IMR-90 (cell line): Measurements from ENCODE around the gene MLXIPL. TPM values are rescaled to one million over a fixed set of nuclear protein-coding genes. Genes with fewer than 3 reads are reported as not detected.
A peak's percentile ranks its signal among the peaks of the same experiment; 100 is the strongest.

Experiments used
- ATAC-seq: fragments of 200-7000 bp; cut with Tn5 transposase; 2 replicates; pipeline ENCODE4 v1.9.1; 2020; ENCODE audit warnings: low read depth, mild to moderate bottlenecking, moderate library complexity
- BruUV-seq: library from RNA; stranded (reverse); fragments of 400-500 nt; replicated peaks from 2 replicates; lab custom pipeline; 2021; lab: Mats Ljungman, UMichigan
- CTCF ChIA-PET: fragments of 300-600 bp; formaldehyde crosslinking; extraction: SDS; loops from one replicate; lab custom pipeline; 2021; ENCODE audit warnings: antibody characterized with exemption; lab: Yijun Ruan, JAX
- POLR2A ChIA-PET: fragments of 300-600 bp; sonication (Branson Sonifier 250); formaldehyde crosslinking; loops from one replicate; lab custom pipeline; 2022; ENCODE audit warnings: antibody characterized with exemption; ENCODE audit not compliant: unreplicated experiment; lab: Charles Lee
- DNase-seq: peaks from one replicate; pipeline ENCODE4 v3.0.0; 2013
- H2AFZ ChIP-seq: replicated peaks from 2 replicates; pipeline ENCODE3; 2013; ENCODE audit warnings: low read length, mild to moderate bottlenecking; ENCODE audit not compliant: poor library complexity
- H2AK5ac ChIP-seq: 2 replicates; pipeline ENCODE4 v1.6.1; 2013; ENCODE audit warnings: low read depth, low read length, inconsistent platforms
- H2AK9ac ChIP-seq: replicated peaks from 2 replicates; pipeline ENCODE3; 2013; ENCODE audit warnings: mild to moderate bottlenecking, low read depth, low read length, moderate library complexity; ENCODE audit not compliant: poor library complexity
- H2BK120ac ChIP-seq: 2 replicates; pipeline ENCODE4 v1.6.1; 2013; ENCODE audit warnings: low read depth, low read length, inconsistent platforms
- H2BK15ac ChIP-seq: 3 replicates; pipeline ENCODE4 v1.6.1; 2013; ENCODE audit warnings: low read depth, low read length, inconsistent platforms
- H2BK20ac ChIP-seq: 2 replicates; pipeline ENCODE4 v1.6.1; 2013; ENCODE audit warnings: low read depth, mild to moderate bottlenecking, inconsistent platforms, low read length, moderate library complexity
- H2BK5ac ChIP-seq: 2 replicates; pipeline ENCODE4 v1.6.1; 2013; ENCODE audit warnings: mild to moderate bottlenecking, low read depth, low read length, inconsistent platforms; ENCODE audit not compliant: poor library complexity, severe bottlenecking
- H3K14ac ChIP-seq: replicated peaks from 2 replicates; pipeline ENCODE4 v1.6.1; 2013; ENCODE audit warnings: low read depth, low read length, inconsistent platforms
- H3K18ac ChIP-seq: 2 replicates; pipeline ENCODE4 v1.6.1; 2013; ENCODE audit warnings: low read depth, low read length, control low read depth
- H3K23ac ChIP-seq: 2 replicates; pipeline ENCODE4 v1.6.1; 2013; ENCODE audit warnings: low read depth, low read length, inconsistent platforms
- H3K27ac ChIP-seq: 2 replicates; pipeline ENCODE4 v1.5.1; 2013; ENCODE audit warnings: mild to moderate bottlenecking, control low read depth, low read length; ENCODE audit not compliant: insufficient read depth
- H3K27me3 ChIP-seq: 2 replicates; pipeline ENCODE4 v1.6.1; 2013; ENCODE audit warnings: low read length; ENCODE audit not compliant: control insufficient read depth, insufficient read depth
- H3K36me3 ChIP-seq: 2 replicates; pipeline ENCODE4 v1.6.1; 2013; ENCODE audit warnings: low read length, mixed read lengths; ENCODE audit not compliant: control insufficient read depth, insufficient read depth
- H3K4ac ChIP-seq: 2 replicates; pipeline ENCODE4 v1.6.1; 2013; ENCODE audit warnings: low read depth, low read length, inconsistent platforms
- H3K4me1 ChIP-seq: 2 replicates; pipeline ENCODE4 v1.6.1; 2013; ENCODE audit warnings: low read length, mixed read lengths; ENCODE audit not compliant: control insufficient read depth, insufficient read depth
- H3K4me2 ChIP-seq: 2 replicates; pipeline ENCODE4 v1.6.1; 2013; ENCODE audit warnings: low read depth, mild to moderate bottlenecking, control low read depth, low read length, moderate library complexity
- H3K4me3 ChIP-seq: 2 replicates; pipeline ENCODE4 v1.5.1; 2013; ENCODE audit warnings: low read depth, mild to moderate bottlenecking, control low read depth, low read length, moderate library complexity; ENCODE audit not compliant: insufficient read depth
- H3K56ac ChIP-seq: 2 replicates; pipeline ENCODE4 v1.6.1; 2013; ENCODE audit warnings: low read length, inconsistent platforms; ENCODE audit not compliant: insufficient read depth; ENCODE audit errors: extremely low read depth
- H3K79me1 ChIP-seq, 2 experiments: 2 replicates each; pipeline ENCODE4 v1.6.1; 2013; ENCODE audit warnings: low read length in 2 of 2, inconsistent platforms in 1 of 2, low read depth in 1 of 2
- H3K9ac ChIP-seq: 2 replicates; pipeline ENCODE4 v1.6.1; 2013; ENCODE audit warnings: low read depth, low read length, control low read depth
- H3K9me1 ChIP-seq: 2 replicates; pipeline ENCODE4 v1.6.1; 2013; ENCODE audit warnings: low read length, inconsistent platforms; ENCODE audit not compliant: insufficient read depth
- H3K9me3 ChIP-seq: 2 replicates; pipeline ENCODE4 v1.6.1; 2013; ENCODE audit warnings: low read length; ENCODE audit not compliant: control insufficient read depth, insufficient read depth
- H4K20me1 ChIP-seq: 2 replicates; pipeline ENCODE4 v1.6.1; 2013; ENCODE audit warnings: low read length, inconsistent platforms; ENCODE audit not compliant: insufficient read depth
- H4K5ac ChIP-seq: 2 replicates; pipeline ENCODE4 v1.6.1; 2013; ENCODE audit warnings: mild to moderate bottlenecking, low read depth, low read length, control low read depth
- H4K8ac ChIP-seq, 2 experiments: 2 replicates each; pipeline ENCODE4 v1.6.1; 2013; ENCODE audit warnings: low read depth in 2 of 2, low read length in 2 of 2, control low read depth in 1 of 2, inconsistent platforms in 1 of 2
- H4K91ac ChIP-seq: 2 replicates; pipeline ENCODE4 v1.6.1; 2013; ENCODE audit warnings: low read depth, low read length, inconsistent platforms; ENCODE audit not compliant: insufficient read depth
- CEBPB ChIP-seq: IDR thresholded peaks from 2 replicates; pipeline ENCODE4 v1.6.1; 2012; ENCODE audit warnings: low read depth, low read length, improper control_type of control experiment
- CTCF ChIP-seq: conservative IDR thresholded peaks from 2 replicates; pipeline ENCODE4 v1.5.1; 2012; ENCODE audit warnings: mild to moderate bottlenecking, low read depth, low read length, improper control_type of control experiment
- ELK1 ChIP-seq: fragments of 150-350 bp; IDR thresholded peaks from 2 replicates; pipeline ENCODE4 v1.6.1; 2016; ENCODE audit warnings: low read depth, mild to moderate bottlenecking, low read length, moderate library complexity, borderline replicate concordance
- FOS ChIP-seq: fragments of 150-350 bp; IDR thresholded peaks from 2 replicates; pipeline ENCODE4 v1.6.1; 2016; ENCODE audit warnings: low read depth, low read length
- MAZ ChIP-seq: IDR thresholded peaks from 2 replicates; pipeline ENCODE4 v1.6.1; 2012; ENCODE audit warnings: low read depth, mild to moderate bottlenecking, low read length, improper control_type of control experiment, moderate library complexity, borderline replicate concordance
- RAD21 ChIP-seq: IDR thresholded peaks from 2 replicates; pipeline ENCODE4 v1.6.1; 2012; ENCODE audit warnings: low read length, improper control_type of control experiment
- RFX5 ChIP-seq: IDR thresholded peaks from 2 replicates; pipeline ENCODE4 v1.8.0; 2012; ENCODE audit warnings: low read depth, mild to moderate bottlenecking, low read length, moderate library complexity
- SMC3 ChIP-seq: fragments of 150-350 bp; IDR thresholded peaks from 2 replicates; pipeline ENCODE4 v1.6.1; 2016; ENCODE audit warnings: low read depth, mild to moderate bottlenecking, antibody characterized with exemption, low read length, moderate library complexity
- USF2 ChIP-seq: fragments of 150-350 bp; IDR thresholded peaks from 2 replicates; pipeline ENCODE4 v1.6.1; 2017; ENCODE audit warnings: mild to moderate bottlenecking, antibody characterized with exemption, low read length, low read depth
- WGBS, 2 experiments: methylation state at CpG; one replicate each; pipeline versions ENCODE4 v1.1.5 to v1.1.7; 2013; ENCODE audit warnings: missing lambda C conversion rate in 2 of 2; ENCODE audit not compliant: insufficient read length in 1 of 2; ENCODE audit errors: extremely low coverage in 2 of 2; 5-methylcytosine and 5-hydroxymethylcytosine counted together
- dilution Hi-C: fragments of 300-500 bp; cut with HindIII; formaldehyde crosslinking; loops from one replicate; pipeline ENCODE4 v1.14.3; 2018; ENCODE audit warnings: low sequenced_read_pairs; ENCODE audit not compliant: unreplicated experiment
- in situ Hi-C: fragments of 300-500 bp; cut with MboI; formaldehyde crosslinking; loops from 3 replicates; pipeline ENCODE4 v1.14.3; 2019; ENCODE audit warnings: low sequenced_read_pairs, inconsistent platforms, mixed read lengths
- intact Hi-C: fragments of 100-400 bp; cut with micrococcal nuclease; formaldehyde crosslinking; loops from 2 replicates; pipeline ENCODE4 v1.10.0; 2022
- polyA plus RNA-seq, 3 experiments: library from polyadenylated mRNA; depleted of rRNA; stranded (reverse); fragments of >200 nt; gene quantifications; 2 replicates each; pipeline ENCODE4 v1.2.3, GENCODE V29; 2012; ENCODE audit warnings: low replicate concordance in 1 of 3
- total RNA-seq: library from RNA; depleted of rRNA; stranded (reverse); fragments of >200 nt; gene quantifications from 2 replicates; pipeline ENCODE4 v1.2.3, GENCODE V29; 2012

The MLXIPL gene
- total and polyA plus RNA-seq, 2 of the 4 experiments (the other 2 are of a cell fraction): not detected

GRCh38 chr7:73606801-73607691 is 17.3 kb downstream of the MLXIPL start:
- no peak overlapping the region; the same call in 1 of the 2 replicates for H2AK5ac ChIP-seq
- H3K23ac ChIP-seq: peak overlapping the region; percentile 23; the same call in 1 of the 2 replicates
- no peaks in the 10 kb centered on the region for H3K79me1 ChIP-seq
- peak overlapping the region; percentile 71 for H2AFZ ChIP-seq
- intact Hi-C loops: loop anchor here (1.0 to 5.0 kb wide), 3 partner anchors 76 to 245 kb away; partner anchors contain the start of genes BUD23 and DNAJC30
- H2AK9ac ChIP-seq: peak overlapping the region; percentile 77
- no peak overlapping the region for H3K56ac ChIP-seq
- no peaks in the 10 kb centered on the region for H3K9me3 ChIP-seq
- H3K4me3 ChIP-seq: no peak overlapping the region
- H4K20me1 ChIP-seq: no peaks in the 10 kb centered on the region; the same call in 1 of the 2 replicates
- H3K9me1 ChIP-seq: no peaks in the 10 kb centered on the region
- H3K4me2 ChIP-seq: peak overlapping the region; percentile 13; the same call in 1 of the 2 replicates
- H4K91ac ChIP-seq: no peak overlapping the region
- H3K36me3 ChIP-seq: no peaks in the 10 kb centered on the region
- dilution Hi-C loops: no loop called here
- H3K27ac ChIP-seq: no peak overlapping the region
- no peak overlapping the region for H3K9ac ChIP-seq
- no peak overlapping the region for H3K4ac ChIP-seq
- POLR2A ChIA-PET: no interaction called here
- BruUV-seq: no TSS peak
- no peak overlapping the region for H4K5ac ChIP-seq
- ATAC-seq: peak; percentile 84
- H2BK20ac ChIP-seq: no peak overlapping the region
- no peak overlapping the region for H3K14ac ChIP-seq
- H2BK5ac ChIP-seq: no peak overlapping the region
- no peak overlapping the region for H2BK15ac ChIP-seq
- H3K4me1 ChIP-seq: no peaks in the 10 kb centered on the region
- H3K27me3 ChIP-seq: peaks cover 13% of the 10 kb centered on the region; the same call in 1 of the 2 replicates
- no peak overlapping the region for H4K8ac ChIP-seq
- in situ Hi-C loops: loop anchor here (5.0 kb wide), 2 partner anchors 70 to 125 kb away; no protein-coding TSS in a partner anchor
- H2BK120ac ChIP-seq: no peak overlapping the region
- TF ChIP-seq FOS (no peak), CTCF (peak; percentile 89), ELK1 (no peak), RAD21 (peak; percentile 87), USF2 (no peak), SMC3 (peak; percentile 80), MAZ (peak; percentile 34; the same call in 1 of the 2 replicates), RFX5 (no peak), CEBPB (no peak)
- CTCF ChIA-PET: interaction anchor here (0.9 to 1.6 kb wide), 7 partner anchors 9 to 124 kb away, joined by 3 to 9 read pairs (median 3); no protein-coding TSS in a partner anchor
- H3K18ac ChIP-seq: no peak overlapping the region
- WGBS, 2 experiments: no CpG with 5 or more reads among the region's 36 CpGs
- peak; percentile 10 for DNase-seq
